ENCODE data around the gene SEPTIN11.

DNA sequence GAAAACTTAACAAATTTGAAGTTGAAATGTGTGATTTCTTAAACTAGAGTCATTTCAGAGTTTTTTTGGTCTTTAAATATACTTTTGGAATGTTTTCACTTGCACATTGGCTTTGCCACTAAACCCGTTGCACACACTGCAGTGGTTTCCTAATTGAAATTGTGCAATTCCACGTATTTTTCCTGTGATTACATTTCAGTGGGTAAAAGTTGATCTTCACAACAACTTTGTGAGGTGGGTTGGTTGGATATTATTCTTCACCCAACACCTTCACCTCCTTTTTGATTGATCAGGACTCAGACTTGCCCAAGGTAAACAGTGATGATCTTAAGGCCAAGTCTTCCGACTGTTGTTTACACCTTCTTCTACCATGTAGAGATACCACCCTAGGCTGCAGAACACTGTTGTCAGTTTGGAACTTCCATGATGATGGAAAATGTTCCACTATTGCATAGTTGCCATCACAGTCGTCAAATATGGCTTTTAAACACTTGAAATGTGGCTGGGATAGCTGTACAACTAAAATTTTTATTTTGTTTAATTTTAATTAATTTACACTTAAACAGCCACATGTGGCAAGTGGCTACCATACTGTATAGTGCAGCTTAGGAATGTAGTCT is 13.7 kb downstream of the SEPTIN11 start:
- TF ChIP-seq, protein P1, sequence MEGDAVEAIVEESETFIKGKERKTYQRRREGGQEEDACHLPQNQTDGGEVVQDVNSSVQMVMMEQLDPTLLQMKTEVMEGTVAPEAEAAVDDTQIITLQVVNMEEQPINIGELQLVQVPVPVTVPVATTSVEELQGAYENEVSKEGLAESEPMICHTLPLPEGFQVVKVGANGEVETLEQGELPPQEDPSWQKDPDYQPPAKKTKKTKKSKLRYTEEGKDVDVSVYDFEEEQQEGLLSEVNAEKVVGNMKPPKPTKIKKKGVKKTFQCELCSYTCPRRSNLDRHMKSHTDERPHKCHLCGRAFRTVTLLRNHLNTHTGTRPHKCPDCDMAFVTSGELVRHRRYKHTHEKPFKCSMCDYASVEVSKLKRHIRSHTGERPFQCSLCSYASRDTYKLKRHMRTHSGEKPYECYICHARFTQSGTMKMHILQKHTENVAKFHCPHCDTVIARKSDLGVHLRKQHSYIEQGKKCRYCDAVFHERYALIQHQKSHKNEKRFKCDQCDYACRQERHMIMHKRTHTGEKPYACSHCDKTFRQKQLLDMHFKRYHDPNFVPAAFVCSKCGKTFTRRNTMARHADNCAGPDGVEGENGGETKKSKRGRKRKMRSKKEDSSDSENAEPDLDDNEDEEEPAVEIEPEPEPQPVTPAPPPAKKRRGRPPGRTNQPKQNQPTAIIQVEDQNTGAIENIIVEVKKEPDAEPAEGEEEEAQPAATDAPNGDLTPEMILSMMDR (conservative IDR thresholded peaks at IDR 0.05; ENCODE audit: low read depth, low read length), result no peak
- no peak for TF ChIP-seq EZH2 (IDR thresholded peaks at IDR 0.05; ENCODE audit: borderline replicate concordance, low read depth, low read length, poor library complexity, severe bottlenecking)
